Fibroblast of pulmonary artery (primary cell): Measurements from ENCODE around the gene OSMR.
"Not testable (repeated sequence)": the region's sequence is repeated elsewhere in the genome, so short reads cannot be mapped to it uniquely, and the experiment has no call there.

ENCODE experiments used
- DNase-seq: peaks from one replicate; pipeline ENCODE4 v3.0.0-alpha.2; 2010; ENCODE audit warnings: low read depth
- H3K4me3 ChIP-seq: replicated peaks from 2 replicates; pipeline ENCODE4 v1.5.1; 2011; ENCODE audit warnings: low read depth, mild to moderate bottlenecking, control low read depth, low read length, moderate library complexity
- CTCF ChIP-seq: IDR thresholded peaks from 2 replicates; pipeline ENCODE4 v1.5.1; 2011; ENCODE audit warnings: mild to moderate bottlenecking, control low read depth, low read length, inconsistent platforms; ENCODE audit errors: missing control alignments

The OSMR gene

GRCh38 chr5:38843665-38844064 lies 2.1 kb upstream of the OSMR start:
- no peak for TF ChIP-seq CTCF
- DNase-seq = no peak
- peak overlapping the region; percentile 95 for H3K4me3 ChIP-seq

GRCh38 chr5:38846379-38847011 lies 683 bp downstream of the OSMR start:
- TF ChIP-seq CTCF = no peak
- DNase-seq = no peak
- H3K4me3 ChIP-seq = peak overlapping the region; percentile 95

GRCh38 chr5:38847559-38848347 lies 1.9 kb downstream of the OSMR start:
- peak; percentile 19 for TF ChIP-seq CTCF
- DNase-seq = no peak
- peak overlapping the region; percentile 95 for H3K4me3 ChIP-seq

GRCh38 chr5:38848637-38849036 lies 2.8 kb downstream of the OSMR start:
- peak overlapping the region; percentile 95 for H3K4me3 ChIP-seq
- no peak for DNase-seq
- TF ChIP-seq CTCF = no peak

- not testable (repeated sequence) for H3K4me3 ChIP-seq, DNase-seq
Measured at GRCh38 chr5:38851640-38852039, 5.8 kb downstream of the OSMR start.

- TF ChIP-seq CTCF = no peak
- peak; percentile 93 for DNase-seq
Measured at GRCh38 chr5:38853753-38854470, 8.1 kb downstream of the OSMR start.

GRCh38 chr5:38854907-38855306 lies 9.1 kb downstream of the OSMR start:
- DNase-seq = no peak
- no peak overlapping the region for H3K4me3 ChIP-seq
- no peak for TF ChIP-seq CTCF

More at GRCh38 chr5:38853753-38854470, 8.1 kb downstream of the OSMR start:
- no peak overlapping the region for H3K4me3 ChIP-seq
